Ishikawa (cell line): ENCODE results near the gene FBF1.

Experiments
- CEBPB ChIP-seq: IDR thresholded peaks from 2 replicates; pipeline ENCODE4 v1.6.1; 2012
- CREB1 ChIP-seq: IDR thresholded peaks from 2 replicates; pipeline ENCODE4 v1.6.1; 2012; ENCODE audit warnings: low read depth
- EGR1 ChIP-seq: IDR thresholded peaks from 2 replicates; pipeline ENCODE4 v1.6.1; 2012
- EP300 ChIP-seq: IDR thresholded peaks from 2 replicates; pipeline ENCODE4 v1.6.1; 2012; ENCODE audit warnings: borderline replicate concordance
- RAD21 ChIP-seq: IDR thresholded peaks from 2 replicates; pipeline ENCODE4 v1.6.1; 2012; ENCODE audit warnings: low read depth
- TAF1 ChIP-seq: IDR thresholded peaks from 2 replicates; pipeline ENCODE4 v1.6.1; 2012; ENCODE audit warnings: low read depth, mild to moderate bottlenecking
- YY1 ChIP-seq: IDR thresholded peaks from 2 replicates; pipeline ENCODE4 v1.6.1; 2012; ENCODE audit warnings: low read depth
- TF ChIP-seq, protein P1 (sequence below): IDR thresholded peaks from 2 replicates; pipeline ENCODE4 v1.6.1; 2012

DNA sequence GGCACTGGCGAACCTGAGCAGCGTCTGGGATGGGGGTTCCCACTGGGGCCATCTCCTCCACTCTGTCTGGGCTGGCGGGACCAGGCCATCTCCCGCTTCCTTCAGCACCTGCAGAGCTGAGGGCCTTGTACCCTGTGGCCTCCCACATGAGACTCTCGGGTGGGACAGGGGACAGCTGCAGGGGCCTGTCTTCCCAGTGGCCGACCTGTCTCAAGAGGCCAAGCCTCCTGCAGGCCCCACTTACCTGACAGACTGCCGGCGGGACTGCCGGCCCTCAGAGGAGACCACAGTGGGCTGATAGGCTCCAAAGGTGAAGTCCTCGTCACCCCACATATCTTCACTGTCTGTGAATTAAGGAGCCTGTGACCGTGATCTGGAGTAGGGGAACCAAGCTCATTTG is 15.7 kb downstream of the FBF1 start:
- TF ChIP-seq, protein P1, sequence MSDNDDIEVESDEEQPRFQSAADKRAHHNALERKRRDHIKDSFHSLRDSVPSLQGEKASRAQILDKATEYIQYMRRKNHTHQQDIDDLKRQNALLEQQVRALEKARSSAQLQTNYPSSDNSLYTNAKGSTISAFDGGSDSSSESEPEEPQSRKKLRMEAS, result no peak
- TF ChIP-seq CEBPB, result no peak
- TF ChIP-seq TAF1, result no peak
- TF ChIP-seq EGR1, result no peak
- no peak for TF ChIP-seq YY1
- no peak for TF ChIP-seq EP300
- no peak for TF ChIP-seq CREB1
- no peak for TF ChIP-seq RAD21
